Body of pancreas (tissue), 4 donors: ENCODE data around the gene DIPK1A.

Experiments used
- POLR2A ChIP-seq, 3 donors: fragments of 450-650 bp; IDR thresholded peaks; one replicate each; pipeline ENCODE4 v1.6.1; 2016; ENCODE audit warnings: antibody characterized with exemption in 3 of 3, mild to moderate bottlenecking in 2 of 3
- TF ChIP-seq, protein P1 (sequence below), 7 experiments: fragments of 450-650 bp in 4 of 7; fragments of 200-600 bp in 3 of 7; sonication (generic) in 3 of 7; IDR thresholded peaks; one replicate each; pipeline ENCODE4 v1.5.1; 2016 to 2019; ENCODE audit warnings: antibody characterized with exemption in 7 of 7

DNA sequence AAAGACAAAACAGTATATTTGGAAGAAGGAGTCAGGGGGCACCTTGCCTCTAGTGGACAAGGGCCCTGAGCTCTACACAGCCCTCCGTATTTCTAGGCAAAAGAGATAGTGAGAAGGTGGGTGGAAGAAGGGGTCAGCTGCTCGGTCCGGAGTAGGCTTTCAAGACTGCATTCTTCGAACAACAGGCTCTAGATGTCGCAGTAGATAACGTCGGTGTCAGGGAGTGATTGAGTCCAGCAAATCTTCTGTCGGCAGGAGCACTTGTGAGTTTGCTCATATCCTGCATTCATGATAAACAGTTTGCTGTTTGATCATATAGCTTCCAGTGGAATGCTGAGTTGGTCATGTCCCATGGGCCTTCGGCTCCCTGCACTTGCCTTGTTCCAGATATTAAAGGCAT, 36.8 kb downstream of the DIPK1A start:
- TF ChIP-seq, protein P1, sequence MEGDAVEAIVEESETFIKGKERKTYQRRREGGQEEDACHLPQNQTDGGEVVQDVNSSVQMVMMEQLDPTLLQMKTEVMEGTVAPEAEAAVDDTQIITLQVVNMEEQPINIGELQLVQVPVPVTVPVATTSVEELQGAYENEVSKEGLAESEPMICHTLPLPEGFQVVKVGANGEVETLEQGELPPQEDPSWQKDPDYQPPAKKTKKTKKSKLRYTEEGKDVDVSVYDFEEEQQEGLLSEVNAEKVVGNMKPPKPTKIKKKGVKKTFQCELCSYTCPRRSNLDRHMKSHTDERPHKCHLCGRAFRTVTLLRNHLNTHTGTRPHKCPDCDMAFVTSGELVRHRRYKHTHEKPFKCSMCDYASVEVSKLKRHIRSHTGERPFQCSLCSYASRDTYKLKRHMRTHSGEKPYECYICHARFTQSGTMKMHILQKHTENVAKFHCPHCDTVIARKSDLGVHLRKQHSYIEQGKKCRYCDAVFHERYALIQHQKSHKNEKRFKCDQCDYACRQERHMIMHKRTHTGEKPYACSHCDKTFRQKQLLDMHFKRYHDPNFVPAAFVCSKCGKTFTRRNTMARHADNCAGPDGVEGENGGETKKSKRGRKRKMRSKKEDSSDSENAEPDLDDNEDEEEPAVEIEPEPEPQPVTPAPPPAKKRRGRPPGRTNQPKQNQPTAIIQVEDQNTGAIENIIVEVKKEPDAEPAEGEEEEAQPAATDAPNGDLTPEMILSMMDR (IDR thresholded peaks at IDR 0.05) = no peak
- no peak for TF ChIP-seq POLR2A (IDR thresholded peaks at IDR 0.05)
